ENCODE data around the gene DOCK10. TPM values are rescaled to one million over a fixed set of nuclear protein-coding genes. Genes with fewer than 3 reads are reported as not detected.

Gene DOCK10
- total RNA-seq, 1 experiment from 2014 or later = 5.8 TPM

DNA sequence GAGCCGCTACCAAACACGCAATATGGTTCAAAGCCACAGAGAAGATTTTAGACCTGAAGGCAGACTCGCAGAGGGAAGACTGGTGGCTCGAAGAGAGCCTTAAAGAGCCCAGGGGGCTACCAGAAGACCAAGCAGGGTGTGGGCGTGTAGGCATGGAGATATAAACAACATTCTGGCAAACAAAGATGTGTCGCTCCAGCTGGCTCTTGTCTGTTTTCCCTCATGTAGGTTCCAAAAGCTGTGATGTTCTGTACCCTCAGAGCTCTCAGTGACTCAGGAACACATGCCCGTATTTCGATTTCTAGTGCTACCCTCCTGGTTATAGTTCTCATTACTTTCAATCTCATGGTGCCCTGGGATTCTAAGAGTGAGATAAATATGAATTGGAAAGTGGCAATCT lies 44.5 kb downstream of the DOCK10 start:
- TF ChIP-seq POLR2AphosphoS5 (IDR thresholded peaks at IDR 0.05; ENCODE audit: low read depth, low read length) (no peak), TCF7L2 (IDR thresholded peaks at IDR 0.05; ENCODE audit: low read depth, low read length) (no peak)
- TF ChIP-seq, protein P1, sequence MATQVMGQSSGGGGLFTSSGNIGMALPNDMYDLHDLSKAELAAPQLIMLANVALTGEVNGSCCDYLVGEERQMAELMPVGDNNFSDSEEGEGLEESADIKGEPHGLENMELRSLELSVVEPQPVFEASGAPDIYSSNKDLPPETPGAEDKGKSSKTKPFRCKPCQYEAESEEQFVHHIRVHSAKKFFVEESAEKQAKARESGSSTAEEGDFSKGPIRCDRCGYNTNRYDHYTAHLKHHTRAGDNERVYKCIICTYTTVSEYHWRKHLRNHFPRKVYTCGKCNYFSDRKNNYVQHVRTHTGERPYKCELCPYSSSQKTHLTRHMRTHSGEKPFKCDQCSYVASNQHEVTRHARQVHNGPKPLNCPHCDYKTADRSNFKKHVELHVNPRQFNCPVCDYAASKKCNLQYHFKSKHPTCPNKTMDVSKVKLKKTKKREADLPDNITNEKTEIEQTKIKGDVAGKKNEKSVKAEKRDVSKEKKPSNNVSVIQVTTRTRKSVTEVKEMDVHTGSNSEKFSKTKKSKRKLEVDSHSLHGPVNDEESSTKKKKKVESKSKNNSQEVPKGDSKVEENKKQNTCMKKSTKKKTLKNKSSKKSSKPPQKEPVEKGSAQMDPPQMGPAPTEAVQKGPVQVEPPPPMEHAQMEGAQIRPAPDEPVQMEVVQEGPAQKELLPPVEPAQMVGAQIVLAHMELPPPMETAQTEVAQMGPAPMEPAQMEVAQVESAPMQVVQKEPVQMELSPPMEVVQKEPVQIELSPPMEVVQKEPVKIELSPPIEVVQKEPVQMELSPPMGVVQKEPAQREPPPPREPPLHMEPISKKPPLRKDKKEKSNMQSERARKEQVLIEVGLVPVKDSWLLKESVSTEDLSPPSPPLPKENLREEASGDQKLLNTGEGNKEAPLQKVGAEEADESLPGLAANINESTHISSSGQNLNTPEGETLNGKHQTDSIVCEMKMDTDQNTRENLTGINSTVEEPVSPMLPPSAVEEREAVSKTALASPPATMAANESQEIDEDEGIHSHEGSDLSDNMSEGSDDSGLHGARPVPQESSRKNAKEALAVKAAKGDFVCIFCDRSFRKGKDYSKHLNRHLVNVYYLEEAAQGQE (IDR thresholded peaks at IDR 0.05; ENCODE audit: insufficient read depth in 1 of 2, low read depth in 2 of 2, low read length in 1 of 2) = no peak
- in situ Hi-C loops (cut with HindIII; ENCODE audit: low pct_unique_long_range_greater_than_20kb, low sequenced_read_pairs) = no loop called here
- CTCF ChIA-PET = no interaction called here
- Histone ChIP-seq H3K4me3 (ENCODE audit: low read depth in 2 of 2, low read length in 2 of 2) (no peak overlapping the region), H3K4me1 (ENCODE audit: control insufficient read depth, insufficient read depth, low read length) (peaks cover 4% of the 10 kb centered on the region), H3K27ac (ENCODE audit: low read length) (no peak overlapping the region), H3K27me3 (ENCODE audit: control insufficient read depth, insufficient read depth, low read length) (no peaks in the 10 kb centered on the region), H3K9me3 (ENCODE audit: control insufficient read depth, insufficient read depth, low read depth, low read length) (no peaks in the 10 kb centered on the region), H3K36me3 (ENCODE audit: control insufficient read depth, insufficient read depth, low read length) (no peaks in the 10 kb centered on the region)
- POLR2A ChIA-PET = no interaction called here
- intact Hi-C loops (cut with micrococcal nuclease; ENCODE audit: unreplicated experiment) = loop anchor here (10.0 kb wide), 1 partner anchor 213 kb away; no protein-coding TSS in a partner anchor
- ATAC-seq (no peak), DNase-seq (ENCODE audit: low read depth, low spot score) (no peak)
- BruUV-seq (replicated peaks) = no TSS peak

DNA sequence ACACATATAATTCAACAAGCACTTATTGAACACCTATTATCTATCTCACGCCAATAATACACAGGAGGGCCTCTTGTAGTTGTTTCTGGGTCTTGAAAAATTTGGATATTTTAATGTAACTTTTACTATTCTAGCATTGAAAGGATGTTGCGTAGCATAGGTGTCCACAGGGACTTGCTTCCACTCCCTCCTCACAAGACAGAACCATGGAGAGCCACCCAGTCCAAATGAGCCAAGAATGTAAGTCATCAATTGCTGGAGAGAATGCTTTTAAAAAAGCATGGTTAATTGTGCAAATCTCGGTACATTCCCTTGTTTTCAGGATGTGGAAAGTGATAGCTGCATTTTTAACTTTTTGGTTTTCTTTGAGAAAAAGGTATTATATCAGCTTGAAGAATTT lies 46.8 kb downstream of the DOCK10 start:
- Histone ChIP-seq H3K27me3 (ENCODE audit: control insufficient read depth, insufficient read depth, low read length) (no peaks in the 10 kb centered on the region), H3K9me3 (ENCODE audit: control insufficient read depth, insufficient read depth, low read depth, low read length) (no peaks in the 10 kb centered on the region), H3K4me3 (ENCODE audit: low read depth in 2 of 2, low read length in 2 of 2) (no peak overlapping the region), H3K4me1 (ENCODE audit: control insufficient read depth, insufficient read depth, low read length) (no peaks in the 10 kb centered on the region), H3K27ac (ENCODE audit: low read length) (no peak overlapping the region), H3K36me3 (ENCODE audit: control insufficient read depth, insufficient read depth, low read length) (no peaks in the 10 kb centered on the region)
- POLR2A ChIA-PET = no interaction called here
- in situ Hi-C loops (cut with HindIII; ENCODE audit: low pct_unique_long_range_greater_than_20kb, low sequenced_read_pairs) = no loop called here
- CTCF ChIA-PET = no interaction called here
- no TSS peak for BruUV-seq (replicated peaks)
- TF ChIP-seq POLR2AphosphoS5 (IDR thresholded peaks at IDR 0.05; ENCODE audit: low read depth, low read length) = no peak
- ATAC-seq = no peak
- intact Hi-C loops (cut with micrococcal nuclease; ENCODE audit: unreplicated experiment) = loop anchor here (10.0 kb wide), 1 partner anchor 211 kb away; no protein-coding TSS in a partner anchor
- DNase-seq (ENCODE audit: low read depth, low spot score) = no peak

DNA sequence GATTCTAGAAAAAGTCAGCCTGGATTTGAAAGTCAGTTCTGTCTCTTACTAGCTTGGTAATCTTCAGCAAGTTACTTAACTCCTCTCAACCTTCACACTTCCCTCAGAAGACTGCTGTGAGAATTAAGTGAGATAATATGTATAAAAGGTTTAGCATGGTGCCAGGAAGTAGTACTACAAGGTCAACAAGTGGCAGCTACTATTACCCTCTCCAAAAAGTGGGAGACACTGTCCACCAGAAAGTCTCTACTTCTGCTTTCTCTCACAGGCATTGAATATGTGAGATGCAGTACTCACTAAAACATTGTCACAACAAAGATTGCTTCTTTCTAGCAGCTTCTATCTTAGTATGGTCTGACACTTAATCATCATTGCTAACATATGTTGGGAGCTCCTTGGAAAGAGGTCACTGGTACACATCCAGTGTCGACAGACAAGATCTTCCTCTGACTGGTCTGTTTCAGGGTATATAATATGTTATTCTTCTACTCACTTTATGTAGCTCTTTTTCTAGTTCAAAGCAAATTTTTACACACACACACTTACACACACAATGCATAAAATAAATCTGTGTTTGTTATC lies 47.9 kb downstream of the DOCK10 start:
- ATAC-seq = no peak
- CTCF ChIA-PET = no interaction called here
- TF ChIP-seq POLR2AphosphoS5 (IDR thresholded peaks at IDR 0.05; ENCODE audit: low read depth, low read length) (no peak), TCF7L2 (IDR thresholded peaks at IDR 0.05; ENCODE audit: low read depth, low read length) (no peak), SIN3A (IDR thresholded peaks at IDR 0.05; ENCODE audit: borderline replicate concordance, insufficient read depth, low read depth, low read length) (no peak)
- TF ChIP-seq, protein P2, sequence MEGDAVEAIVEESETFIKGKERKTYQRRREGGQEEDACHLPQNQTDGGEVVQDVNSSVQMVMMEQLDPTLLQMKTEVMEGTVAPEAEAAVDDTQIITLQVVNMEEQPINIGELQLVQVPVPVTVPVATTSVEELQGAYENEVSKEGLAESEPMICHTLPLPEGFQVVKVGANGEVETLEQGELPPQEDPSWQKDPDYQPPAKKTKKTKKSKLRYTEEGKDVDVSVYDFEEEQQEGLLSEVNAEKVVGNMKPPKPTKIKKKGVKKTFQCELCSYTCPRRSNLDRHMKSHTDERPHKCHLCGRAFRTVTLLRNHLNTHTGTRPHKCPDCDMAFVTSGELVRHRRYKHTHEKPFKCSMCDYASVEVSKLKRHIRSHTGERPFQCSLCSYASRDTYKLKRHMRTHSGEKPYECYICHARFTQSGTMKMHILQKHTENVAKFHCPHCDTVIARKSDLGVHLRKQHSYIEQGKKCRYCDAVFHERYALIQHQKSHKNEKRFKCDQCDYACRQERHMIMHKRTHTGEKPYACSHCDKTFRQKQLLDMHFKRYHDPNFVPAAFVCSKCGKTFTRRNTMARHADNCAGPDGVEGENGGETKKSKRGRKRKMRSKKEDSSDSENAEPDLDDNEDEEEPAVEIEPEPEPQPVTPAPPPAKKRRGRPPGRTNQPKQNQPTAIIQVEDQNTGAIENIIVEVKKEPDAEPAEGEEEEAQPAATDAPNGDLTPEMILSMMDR (IDR thresholded peaks at IDR 0.05) = no peak
- TF ChIP-seq, protein P1 (IDR thresholded peaks at IDR 0.05; ENCODE audit: insufficient read depth in 1 of 2, low read depth in 2 of 2, low read length in 1 of 2) = no peak

More for the DNA sequence above, 47.9 kb downstream of the DOCK10 start:
- POLR2A ChIA-PET = no interaction called here
- Histone ChIP-seq H3K27me3 (ENCODE audit: control insufficient read depth, insufficient read depth, low read length) (peaks cover 4% of the 10 kb centered on the region; the same call in 1 of the 2 replicates), H3K36me3 (ENCODE audit: control insufficient read depth, insufficient read depth, low read length) (no peaks in the 10 kb centered on the region), H3K27ac (ENCODE audit: low read length) (no peak overlapping the region), H3K4me1 (ENCODE audit: control insufficient read depth, insufficient read depth, low read length) (no peaks in the 10 kb centered on the region; the same call in 1 of the 2 replicates), H3K9me3 (ENCODE audit: control insufficient read depth, insufficient read depth, low read depth, low read length) (no peaks in the 10 kb centered on the region), H3K4me3 (ENCODE audit: low read depth in 2 of 2, low read length in 2 of 2) (no peak overlapping the region)
- no TSS peak for BruUV-seq (replicated peaks)
- DNase-seq (ENCODE audit: low read depth, low spot score) = no peak
- intact Hi-C loops (cut with micrococcal nuclease; ENCODE audit: unreplicated experiment) = loop anchor here (10.0 kb wide), 1 partner anchor 210 kb away; no protein-coding TSS in a partner anchor
- in situ Hi-C loops (cut with HindIII; ENCODE audit: low pct_unique_long_range_greater_than_20kb, low sequenced_read_pairs) = no loop called here

Measured in Panc1 (cell line).